T-helper 2 cell treated with Interferon-gamma antibody and Interleukin-4, amounts not matched to agents 5 μg/mL and 100 μg/mL, for 36 hours (primary cell): ENCODE data around the gene TUBA4B.
"Not testable (repeated sequence)": the region's sequence is repeated elsewhere in the genome, so short reads cannot be mapped to it uniquely, and the experiment has no call there.

Experiments used
- DNase-seq: peaks from one replicate; pipeline ENCODE4 v3.0.0; 2021; ENCODE audit warnings: low spot score
- H3K27ac Mint-ChIP-seq: one replicate; pipeline ENCODE4 v1.8.0; 2021; ENCODE audit warnings: mild to moderate bottlenecking, mixed read lengths
- H3K27me3 Mint-ChIP-seq: one replicate; pipeline ENCODE4 v1.8.0; 2021; ENCODE audit warnings: low read depth, mixed read lengths
- H3K36me3 Mint-ChIP-seq: one replicate; pipeline ENCODE4 v1.8.0; 2021; ENCODE audit warnings: low read depth, mixed read lengths
- H3K4me1 Mint-ChIP-seq: one replicate; pipeline ENCODE4 v1.8.0; 2021; ENCODE audit warnings: low read depth, mixed read lengths
- H3K4me3 Mint-ChIP-seq: one replicate; pipeline ENCODE4 v1.8.0; 2022; ENCODE audit warnings: mild to moderate bottlenecking, moderate library complexity, mixed read lengths
- H3K9me3 Mint-ChIP-seq: one replicate; pipeline ENCODE4 v1.8.0; 2021; ENCODE audit warnings: mixed read lengths

Gene TUBA4B

DNA sequence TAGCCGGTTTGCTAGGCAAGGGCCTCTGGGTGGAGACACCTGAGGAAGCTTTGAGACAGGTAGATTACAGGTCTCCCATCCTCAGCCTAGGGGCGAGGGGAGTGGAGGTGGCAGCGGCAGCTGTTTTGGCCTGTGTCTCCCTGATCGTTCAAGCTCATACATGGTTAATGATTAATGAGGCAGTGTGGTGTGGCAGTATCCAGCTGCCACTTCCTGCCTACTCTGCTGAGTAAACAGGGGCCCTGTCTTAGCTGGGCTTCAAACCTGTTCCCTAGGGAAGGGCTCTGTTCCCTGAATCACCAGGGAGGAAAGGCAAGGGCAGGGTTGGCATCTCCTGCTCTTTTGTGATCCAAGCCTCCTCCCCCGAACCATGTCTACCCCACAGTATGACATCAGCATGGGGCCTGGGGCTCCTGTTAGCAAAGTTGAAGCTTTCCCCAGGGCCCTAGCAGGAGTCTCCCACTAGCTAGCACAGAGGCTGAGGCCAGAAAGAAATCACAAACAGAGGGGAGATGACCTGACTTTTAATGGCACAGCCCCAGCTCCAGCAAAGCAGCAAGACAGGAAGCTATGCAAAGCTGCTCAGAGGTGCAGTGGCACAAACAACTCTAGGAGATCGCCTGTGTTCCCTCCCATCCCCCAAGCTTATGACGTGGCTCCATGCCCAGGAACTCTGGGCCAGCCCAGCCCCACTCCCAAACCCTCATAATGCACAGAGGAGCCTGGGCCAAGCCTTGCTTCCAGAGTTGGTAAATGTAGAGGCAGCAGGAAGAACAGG, 3.7 kb upstream of the TUBA4B start:
- H3K4me3 Mint-ChIP-seq, result peak overlapping the region; percentile 98
- no peak for DNase-seq
- H3K9me3 Mint-ChIP-seq, result no peaks in the 10 kb centered on the region
- no peaks in the 10 kb centered on the region for H3K27me3 Mint-ChIP-seq
- H3K27ac Mint-ChIP-seq, result peak overlapping the region; percentile 91
- H3K4me1 Mint-ChIP-seq, result peaks cover 66% of the 10 kb centered on the region
- peaks cover 68% of the 10 kb centered on the region for H3K36me3 Mint-ChIP-seq

DNA sequence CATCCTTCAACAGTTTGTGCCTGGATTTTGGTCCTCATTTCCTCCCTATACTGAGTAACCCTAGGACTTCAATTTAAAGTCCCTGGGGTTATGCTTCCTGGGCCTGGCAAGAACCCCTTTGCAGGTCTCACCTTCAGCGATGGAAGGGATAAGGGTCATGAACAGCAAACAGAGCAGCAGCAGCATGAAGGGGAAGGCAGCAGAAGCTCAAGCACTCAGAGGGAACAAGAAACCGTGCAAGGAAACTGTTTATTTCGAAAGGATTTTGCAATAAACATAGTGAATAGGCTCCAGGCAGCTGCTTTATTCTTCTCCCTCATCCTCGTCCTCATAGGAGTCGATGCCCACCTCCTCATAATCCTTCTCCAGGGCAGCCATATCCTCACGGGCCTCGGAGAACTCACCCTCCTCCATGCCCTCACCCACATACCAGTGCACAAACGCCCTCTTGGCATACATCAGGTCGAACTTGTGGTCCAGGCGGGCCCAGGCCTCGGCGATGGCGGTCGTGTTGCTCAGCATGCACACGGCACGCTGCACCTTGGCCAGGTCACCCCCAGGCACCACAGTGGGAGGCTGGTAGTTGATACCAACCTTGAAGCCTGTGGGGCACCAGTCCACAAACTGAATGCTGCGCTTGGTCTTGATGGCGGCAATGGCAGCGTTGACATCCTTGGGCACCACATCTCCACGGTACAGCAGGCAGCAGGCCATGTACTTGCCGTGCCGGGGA, 2.8 kb upstream of the TUBA4B start:
- H3K36me3 Mint-ChIP-seq, result peaks cover 68% of the 10 kb centered on the region
- no peaks in the 10 kb centered on the region for H3K9me3 Mint-ChIP-seq
- DNase-seq, result no peak
- peak overlapping the region; percentile 91 for H3K27ac Mint-ChIP-seq
- peak overlapping the region; percentile 98 for H3K4me3 Mint-ChIP-seq
- peaks cover 66% of the 10 kb centered on the region for H3K4me1 Mint-ChIP-seq
- no peaks in the 10 kb centered on the region for H3K27me3 Mint-ChIP-seq

DNA sequence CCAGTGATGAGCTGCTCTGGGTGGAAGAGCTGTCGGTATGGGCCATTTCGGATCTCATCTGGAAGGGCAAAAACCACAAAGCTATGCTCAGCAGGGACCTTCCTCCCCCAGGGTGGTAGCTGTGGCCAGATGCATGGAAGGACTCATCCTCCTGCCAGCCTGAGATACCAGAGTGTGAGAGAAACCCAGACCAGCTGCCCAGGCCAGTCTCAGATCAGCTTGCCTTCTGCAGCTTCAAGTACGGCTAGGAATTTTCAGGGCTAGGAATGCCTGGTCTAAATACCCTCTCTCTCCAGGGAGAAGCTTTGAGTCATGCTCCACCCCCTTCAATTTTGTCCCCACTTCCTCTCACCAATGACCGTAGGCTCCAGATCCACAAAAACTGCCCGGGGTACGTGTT, 1.4 kb upstream of the TUBA4B start:
- Mint-ChIP-seq H3K36me3 (peaks cover 64% of the 10 kb centered on the region), H3K27ac (peak overlapping the region; percentile 89), H3K9me3 (no peaks in the 10 kb centered on the region), H3K27me3 (peaks cover 3% of the 10 kb centered on the region), H3K4me1 (peaks cover 63% of the 10 kb centered on the region), H3K4me3 (peak overlapping the region; percentile 98)
- DNase-seq, result no peak

GRCh38 chr2:219252084-219252483, 959 bp upstream of the TUBA4B start:
- DNase-seq, result no peak

GRCh38 chr2:219252570-219252899, 508 bp upstream of the TUBA4B start:
- H3K27me3 Mint-ChIP-seq, result peaks cover 3% of the 10 kb centered on the region
- DNase-seq, result no peak
- peak overlapping the region; percentile 98 for H3K4me3 Mint-ChIP-seq
- no peaks in the 10 kb centered on the region for H3K9me3 Mint-ChIP-seq
- H3K4me1 Mint-ChIP-seq, result peaks cover 54% of the 10 kb centered on the region
- peak overlapping the region; percentile 89 for H3K27ac Mint-ChIP-seq
- H3K36me3 Mint-ChIP-seq, result peaks cover 56% of the 10 kb centered on the region

More at GRCh38 chr2:219252084-219252483, 959 bp upstream of the TUBA4B start:
- Mint-ChIP-seq H3K4me1 (peaks cover 58% of the 10 kb centered on the region), H3K27me3 (peaks cover 3% of the 10 kb centered on the region), H3K36me3 (peaks cover 60% of the 10 kb centered on the region), H3K9me3 (no peaks in the 10 kb centered on the region), H3K4me3 (peak overlapping the region; percentile 98), H3K27ac (peak overlapping the region; percentile 89)

DNA sequence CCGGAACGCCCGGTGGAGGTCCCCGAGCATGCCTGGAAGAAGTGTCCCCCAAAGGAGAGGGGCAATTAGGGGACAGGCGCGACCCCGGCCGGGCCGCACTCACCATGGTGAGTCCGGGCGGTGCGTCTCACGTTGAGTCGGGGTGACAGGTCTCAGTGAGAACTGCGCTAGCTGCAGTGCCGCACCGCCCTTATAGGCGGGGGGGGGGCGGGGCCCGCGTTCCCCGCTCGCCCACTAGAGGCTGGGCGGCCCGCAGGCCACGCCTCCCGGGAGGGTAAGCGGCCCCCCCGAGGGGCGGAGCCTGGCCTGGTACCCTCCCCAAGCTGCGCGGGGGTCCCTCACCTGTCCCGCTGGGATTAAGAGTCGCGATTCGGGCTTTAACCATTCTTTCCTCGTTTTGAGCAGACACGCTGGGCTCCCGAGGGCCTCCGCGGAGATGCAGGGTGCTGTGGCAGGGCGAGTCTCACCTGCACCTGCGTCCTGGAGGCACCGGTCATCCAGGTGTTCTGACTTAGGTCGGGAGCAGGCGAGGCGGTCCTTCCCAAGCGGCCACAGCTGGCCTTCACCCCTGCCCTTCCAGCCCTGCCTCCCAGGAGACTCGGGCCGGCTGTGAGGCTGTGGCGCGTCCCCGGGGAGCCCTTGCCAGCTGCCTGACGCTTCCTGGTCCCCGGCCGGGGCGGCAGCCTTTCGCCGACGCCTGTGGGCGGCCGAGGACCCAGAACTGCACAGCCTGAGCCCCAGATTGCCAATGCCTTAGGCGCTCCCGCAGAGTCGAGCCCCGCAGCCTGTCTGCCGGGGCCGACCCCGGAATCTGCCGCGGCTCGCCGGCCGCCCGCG, 928 bp downstream of the TUBA4B start, which contains the start of gene TUBA4A:
TSS of gene TUBA4A (minus strand) at position 166 of the 837 bp plus-strand sequence. CDS start at position 106, 60 bp downstream.
- Mint-ChIP-seq H3K9me3 (no peaks in the 10 kb centered on the region), H3K4me1 (peaks cover 40% of the 10 kb centered on the region), H3K27me3 (peaks cover 8% of the 10 kb centered on the region), H3K27ac (peak within 1 kb of the TSS; percentile 90), H3K36me3 (peaks cover 42% of the 10 kb centered on the region), H3K4me3 (peak within 1 kb of the TSS; percentile 98)
- peak; percentile 86 for DNase-seq

DNA sequence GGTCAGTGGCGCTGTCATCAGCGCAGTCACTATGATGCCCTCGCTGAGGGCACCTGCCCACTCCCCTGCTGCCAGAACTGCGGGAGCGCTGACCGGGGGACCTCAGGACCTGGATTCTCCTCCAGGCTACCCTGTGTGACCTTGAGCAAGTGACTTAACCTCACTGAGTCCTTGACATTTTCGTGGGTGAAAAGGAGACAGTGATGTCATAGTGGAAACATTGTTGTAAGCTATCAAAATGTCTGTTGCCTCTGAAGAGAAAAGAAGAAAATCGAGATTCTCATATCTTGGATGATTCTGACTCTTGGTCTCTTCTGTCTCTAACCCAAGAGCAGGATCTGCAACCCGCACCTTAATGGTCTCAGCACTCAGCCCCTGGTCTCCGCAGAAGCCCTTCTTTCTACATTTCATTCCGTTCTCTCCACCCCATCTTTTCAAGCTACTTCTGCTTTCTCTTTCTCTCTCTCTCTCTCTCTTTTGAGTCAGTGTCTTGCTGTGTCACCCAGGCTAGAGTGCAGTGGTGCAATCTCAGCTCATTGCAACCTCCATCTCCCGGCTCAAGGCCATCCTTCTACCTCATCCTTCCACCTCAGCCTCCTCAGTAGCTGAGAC, 1.7 kb downstream of the TUBA4B start:
- H3K27ac Mint-ChIP-seq, result peak overlapping the region; percentile 90
- H3K36me3 Mint-ChIP-seq, result peaks cover 34% of the 10 kb centered on the region
- peaks cover 32% of the 10 kb centered on the region for H3K4me1 Mint-ChIP-seq
- H3K9me3 Mint-ChIP-seq, result no peaks in the 10 kb centered on the region
- peaks cover 10% of the 10 kb centered on the region for H3K27me3 Mint-ChIP-seq
- DNase-seq, result peak; percentile 54
- peak overlapping the region; percentile 70 for H3K4me3 Mint-ChIP-seq

DNA sequence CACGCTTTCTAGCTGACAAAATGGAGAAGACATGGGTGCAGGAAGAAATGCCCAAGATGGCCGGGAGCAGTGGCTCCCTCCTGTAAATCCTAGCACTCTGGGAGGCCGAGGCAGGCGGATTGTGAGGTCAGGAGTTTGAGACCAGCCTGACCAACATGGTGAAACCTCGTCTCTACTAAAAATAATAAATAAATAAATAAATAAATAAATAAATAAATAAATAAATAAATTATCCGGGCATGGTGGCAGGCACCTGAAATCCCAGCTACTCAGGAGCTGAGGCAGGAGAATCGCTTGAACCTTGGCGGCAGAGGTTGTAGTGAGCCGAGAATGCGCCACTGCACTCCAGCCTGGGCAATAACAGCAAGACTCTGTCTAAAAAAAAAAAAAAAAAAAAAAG, 5.9 kb downstream of the TUBA4B start:
- DNase-seq, H3K36me3 Mint-ChIP-seq, H3K27ac Mint-ChIP-seq, H3K4me3 Mint-ChIP-seq, H3K9me3 Mint-ChIP-seq: not testable (repeated sequence)
- peaks cover 11% of the 10 kb centered on the region for H3K4me1 Mint-ChIP-seq
- peaks cover 25% of the 10 kb centered on the region for H3K27me3 Mint-ChIP-seq

DNA sequence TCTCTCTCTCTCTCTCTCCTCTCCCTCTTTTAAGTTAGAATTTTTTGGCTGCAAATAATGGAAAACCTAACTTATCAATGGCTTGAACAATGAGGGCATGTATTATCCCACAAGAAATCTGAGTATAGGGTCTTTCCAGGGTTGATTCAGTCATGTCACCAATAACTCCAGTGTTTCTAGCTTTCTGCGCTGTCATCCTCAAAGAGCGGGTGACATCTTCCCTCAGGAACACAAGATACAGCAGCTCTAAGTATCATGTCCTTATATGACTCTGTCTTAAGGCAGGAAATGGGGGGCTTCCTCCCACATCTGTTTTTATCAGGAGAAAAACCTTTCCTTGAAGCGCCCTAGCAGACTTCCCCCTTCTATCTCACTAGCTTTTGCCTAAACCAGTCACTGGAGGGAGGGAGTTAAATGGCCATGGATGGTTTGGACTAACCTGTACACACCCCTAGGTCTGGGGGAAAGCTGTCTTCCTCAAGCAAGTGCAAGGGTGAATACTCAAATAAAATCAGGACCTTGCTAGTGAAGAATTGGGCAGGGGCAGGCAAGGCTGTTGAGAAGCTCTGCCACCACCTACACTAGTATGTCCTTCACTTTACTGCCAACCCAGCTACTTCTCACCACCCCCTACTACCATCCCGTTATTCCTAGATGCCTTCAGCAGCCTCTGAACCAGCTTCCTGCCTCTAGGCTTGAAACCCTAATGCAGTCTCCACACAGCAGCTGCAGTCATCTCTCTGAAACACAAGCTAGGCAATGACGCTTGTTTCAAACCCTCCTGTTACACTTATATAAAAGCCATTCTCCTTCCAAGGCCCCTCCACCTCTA, 8.2 kb downstream of the TUBA4B start:
- no peaks in the 10 kb centered on the region for H3K4me1 Mint-ChIP-seq
- no peak overlapping the region for H3K27ac Mint-ChIP-seq
- no peaks in the 10 kb centered on the region for H3K36me3 Mint-ChIP-seq
- peaks cover 22% of the 10 kb centered on the region for H3K27me3 Mint-ChIP-seq
- DNase-seq, result no peak
- H3K9me3 Mint-ChIP-seq, result no peaks in the 10 kb centered on the region
- no peak overlapping the region for H3K4me3 Mint-ChIP-seq

GRCh38 chr2:219266232-219266631, 13.2 kb downstream of the TUBA4B start:
- Mint-ChIP-seq H3K9me3 (no peaks in the 10 kb centered on the region), H3K36me3 (no peaks in the 10 kb centered on the region), H3K27me3 (peaks cover 6% of the 10 kb centered on the region)

DNA sequence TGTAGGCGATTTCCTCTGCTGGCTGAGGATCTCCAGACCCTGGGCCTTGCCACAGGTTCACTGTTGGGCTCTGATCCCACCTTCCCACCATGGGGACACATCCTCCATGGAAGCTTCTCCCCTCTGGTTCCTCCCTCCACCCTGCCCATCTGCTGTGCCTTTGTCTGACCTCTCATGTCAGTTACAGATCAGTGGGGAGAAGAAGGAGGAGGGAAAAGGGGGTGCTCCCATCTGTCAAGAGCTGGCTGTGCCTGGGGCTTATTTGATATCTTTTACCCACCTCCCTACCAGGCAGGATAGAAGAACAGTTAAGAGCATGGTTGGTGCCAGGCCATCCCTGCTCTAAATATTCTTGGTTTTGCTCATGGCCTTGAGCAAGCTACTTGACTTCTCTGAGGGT, 13.8 kb downstream of the TUBA4B start:
- Mint-ChIP-seq H3K27me3 (peaks cover 5% of the 10 kb centered on the region), H3K27ac (no peak overlapping the region), H3K36me3 (no peaks in the 10 kb centered on the region), H3K4me3 (no peak overlapping the region), H3K9me3 (no peaks in the 10 kb centered on the region), H3K4me1 (no peaks in the 10 kb centered on the region)
- no peak for DNase-seq

More at GRCh38 chr2:219266232-219266631, 13.2 kb downstream of the TUBA4B start:
- Mint-ChIP-seq H3K4me3 (no peak overlapping the region), H3K27ac (no peak overlapping the region), H3K4me1 (no peaks in the 10 kb centered on the region)
- no peak for DNase-seq

DNA sequence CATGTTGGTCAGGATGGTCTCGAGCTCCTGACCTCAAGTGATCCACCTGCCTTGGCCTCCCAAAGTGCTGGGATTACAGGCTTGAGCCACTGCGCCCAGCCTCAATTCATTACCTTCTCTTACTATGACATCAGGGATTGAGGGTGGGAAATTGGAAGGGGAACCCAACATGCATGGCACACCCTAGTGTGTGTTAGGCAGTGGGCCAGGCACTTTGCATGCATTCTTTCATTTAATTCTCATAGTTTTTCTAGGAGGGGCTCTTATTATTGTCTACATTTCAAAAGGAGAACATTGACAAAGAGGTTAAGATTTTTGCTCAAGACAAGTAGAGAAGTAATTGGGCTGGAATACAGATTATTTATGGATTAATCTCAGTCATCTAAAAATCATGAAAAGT, 15.3 kb downstream of the TUBA4B start:
- Mint-ChIP-seq H3K36me3 (no peaks in the 10 kb centered on the region), H3K27ac (no peak overlapping the region), H3K27me3 (peaks cover 10% of the 10 kb centered on the region), H3K4me3 (no peak overlapping the region), H3K9me3 (no peaks in the 10 kb centered on the region), H3K4me1 (no peaks in the 10 kb centered on the region)
- DNase-seq, result no peak
